HG03095 (cell line): Measurements from ENCODE around the gene CYGB.

ENCODE experiments used
- ATAC-seq: cut with Tn5 transposase; IDR thresholded peaks from one replicate; pipeline ENCODE4 v1.9.1; 2021; ENCODE audit warnings: moderate library complexity; ENCODE audit not compliant: unreplicated experiment

Gene CYGB

GRCh38 chr17:76537578-76538280 lies at the start of gene CYGB:
TSS of gene CYGB (minus strand) at chr17:76537709. CDS start at chr17:76537542, 167 bp downstream.
- no peak for ATAC-seq

- ATAC-seq = no peak
Observed at GRCh38 chr17:76586741-76587487, 49.4 kb upstream of the CYGB start.

GRCh38 chr17:76585649-76586593 lies 48.4 kb upstream of the CYGB start, which contains the start of gene ST6GALNAC2:
TSS of gene ST6GALNAC2 (minus strand) at chr17:76585860. CDS start at chr17:76585808, 52 bp downstream.
- ATAC-seq = no peak

GRCh38 chr17:76585033-76585648 lies 47.6 kb upstream of the CYGB start:
- no peak for ATAC-seq

- no peak for ATAC-seq
Observed at GRCh38 chr17:76584427-76585032, 47.0 kb upstream of the CYGB start.

GRCh38 chr17:76582660-76583059 lies 45.2 kb upstream of the CYGB start:
- no peak for ATAC-seq

- no peak for ATAC-seq
Observed at GRCh38 chr17:76581515-76581914, 44.0 kb upstream of the CYGB start.

GRCh38 chr17:76579281-76579680 lies 41.8 kb upstream of the CYGB start:
- no peak for ATAC-seq

- no peak for ATAC-seq
Observed at GRCh38 chr17:76578376-76578775, 40.9 kb upstream of the CYGB start.

GRCh38 chr17:76577876-76578275 lies 40.4 kb upstream of the CYGB start:
- ATAC-seq = no peak

GRCh38 chr17:76576189-76576588 lies 38.7 kb upstream of the CYGB start:
- ATAC-seq = no peak

GRCh38 chr17:76575570-76575969 lies 38.1 kb upstream of the CYGB start:
- ATAC-seq = no peak

- ATAC-seq = no peak
Observed at GRCh38 chr17:76574166-76574565, 36.7 kb upstream of the CYGB start.

- ATAC-seq = no peak
Observed at GRCh38 chr17:76573096-76573495, 35.6 kb upstream of the CYGB start.

GRCh38 chr17:76572201-76572910 lies 34.8 kb upstream of the CYGB start:
- no peak for ATAC-seq

GRCh38 chr17:76570877-76571471 lies 33.5 kb upstream of the CYGB start:
- no peak for ATAC-seq

- no peak for ATAC-seq
Observed at GRCh38 chr17:76570457-76570856, 32.9 kb upstream of the CYGB start.

GRCh38 chr17:76569607-76570279 lies 32.2 kb upstream of the CYGB start:
- ATAC-seq = no peak

GRCh38 chr17:76568811-76569221 lies 31.3 kb upstream of the CYGB start:
- no peak for ATAC-seq
